HG03469 (cell line): ENCODE measurements around the gene ARID5B.

Experiments
- ATAC-seq: cut with Tn5 transposase; IDR thresholded peaks from one replicate; pipeline ENCODE4 v1.9.1; 2021; ENCODE audit warnings: mild to moderate bottlenecking, moderate library complexity, moderate number of reproducible peaks; ENCODE audit not compliant: unreplicated experiment

ARID5B gene

DNA sequence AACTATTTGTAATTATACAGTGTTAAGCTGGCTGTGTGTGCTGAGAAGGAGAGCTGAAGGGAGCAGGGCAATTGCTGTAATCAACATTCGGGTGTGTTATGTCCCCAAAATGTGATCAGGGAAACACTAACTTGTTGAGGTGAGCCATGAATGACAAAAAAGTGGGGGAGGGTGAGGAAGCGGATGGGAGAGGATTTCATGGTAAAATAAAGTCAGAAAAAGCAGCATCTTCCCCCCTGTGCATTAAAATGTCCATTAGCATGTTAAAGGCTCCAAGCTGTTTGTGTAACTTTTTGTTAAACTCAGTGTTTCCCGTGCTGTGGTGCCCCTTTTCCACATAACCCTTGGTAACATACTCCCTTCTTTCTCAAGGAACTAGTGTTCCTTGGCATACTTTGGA lies 84.9 kb downstream of the ARID5B start:
- ATAC-seq = no peak

DNA sequence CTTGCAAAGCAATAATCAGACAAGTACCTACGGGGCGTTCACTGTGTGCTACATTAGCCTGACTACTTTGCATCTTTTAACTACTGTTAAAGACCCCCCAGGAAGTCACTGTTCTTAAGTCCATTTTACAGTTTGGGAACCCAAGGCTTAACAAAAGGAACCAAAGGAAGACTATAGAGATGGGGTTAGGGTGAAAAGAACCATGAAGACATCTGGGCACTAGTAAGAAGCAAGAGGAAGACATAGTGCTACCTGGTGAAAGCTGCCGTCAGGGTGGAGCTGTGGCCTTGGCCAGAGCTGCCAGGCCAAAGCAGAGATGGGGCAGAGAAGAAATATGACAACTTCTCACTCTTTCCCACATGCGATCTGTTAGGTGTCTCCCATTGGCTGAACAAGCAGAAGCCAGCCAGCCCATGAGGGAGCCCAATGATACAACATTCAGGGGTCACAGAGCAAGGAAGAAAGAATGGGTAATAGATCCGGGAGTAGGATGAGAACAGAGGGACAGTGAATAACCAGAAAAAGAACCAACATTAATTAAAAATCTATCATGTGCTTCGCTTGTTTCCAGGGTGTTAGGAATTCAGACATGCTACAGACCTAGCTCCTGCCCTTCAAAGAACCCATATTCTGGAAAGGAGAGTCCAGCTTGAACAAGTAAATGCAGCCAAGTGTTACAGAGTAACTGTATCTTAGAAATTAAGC lies 85.4 kb downstream of the ARID5B start:
- no peak for ATAC-seq

DNA sequence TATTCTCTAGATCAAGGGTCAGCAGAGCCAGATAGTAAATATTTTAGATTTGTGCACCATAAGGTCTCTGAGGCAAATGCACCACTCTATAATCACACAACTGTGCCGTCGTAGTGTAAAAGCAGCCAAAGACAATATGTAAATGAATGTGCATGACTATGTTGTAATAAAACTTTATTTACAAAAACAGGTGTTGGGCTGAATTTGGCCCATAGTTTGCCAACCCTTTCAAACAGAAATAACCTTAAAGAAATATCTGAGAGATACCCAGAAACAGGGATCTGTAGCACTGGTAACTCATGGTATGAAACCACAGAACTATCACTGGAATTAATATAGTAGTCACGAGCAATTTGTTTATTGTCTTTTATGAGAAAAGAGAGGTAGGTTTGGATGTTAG lies 86.0 kb downstream of the ARID5B start:
- ATAC-seq = peak; percentile 11

DNA sequence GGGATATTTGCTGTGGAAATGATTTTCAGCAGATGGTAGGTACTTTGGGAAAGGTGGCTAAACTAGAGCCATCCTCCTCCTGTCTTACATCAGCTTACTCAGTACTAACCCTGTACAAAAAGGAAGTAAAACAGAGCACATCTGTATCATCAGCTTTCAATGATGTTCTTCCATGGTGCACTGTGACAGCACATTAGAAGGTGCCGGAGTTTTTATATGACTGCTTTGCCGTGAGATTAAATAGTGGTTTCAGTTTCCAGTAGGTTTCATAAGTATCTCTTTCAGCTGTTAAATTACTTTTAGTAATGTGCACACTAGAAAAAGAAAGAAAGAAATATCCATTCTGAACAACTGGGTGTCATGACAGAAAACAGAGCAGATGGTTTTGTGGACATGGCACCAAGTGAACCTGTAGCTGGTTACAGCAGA lies 86.5 kb downstream of the ARID5B start:
- ATAC-seq = peak; percentile 97

DNA sequence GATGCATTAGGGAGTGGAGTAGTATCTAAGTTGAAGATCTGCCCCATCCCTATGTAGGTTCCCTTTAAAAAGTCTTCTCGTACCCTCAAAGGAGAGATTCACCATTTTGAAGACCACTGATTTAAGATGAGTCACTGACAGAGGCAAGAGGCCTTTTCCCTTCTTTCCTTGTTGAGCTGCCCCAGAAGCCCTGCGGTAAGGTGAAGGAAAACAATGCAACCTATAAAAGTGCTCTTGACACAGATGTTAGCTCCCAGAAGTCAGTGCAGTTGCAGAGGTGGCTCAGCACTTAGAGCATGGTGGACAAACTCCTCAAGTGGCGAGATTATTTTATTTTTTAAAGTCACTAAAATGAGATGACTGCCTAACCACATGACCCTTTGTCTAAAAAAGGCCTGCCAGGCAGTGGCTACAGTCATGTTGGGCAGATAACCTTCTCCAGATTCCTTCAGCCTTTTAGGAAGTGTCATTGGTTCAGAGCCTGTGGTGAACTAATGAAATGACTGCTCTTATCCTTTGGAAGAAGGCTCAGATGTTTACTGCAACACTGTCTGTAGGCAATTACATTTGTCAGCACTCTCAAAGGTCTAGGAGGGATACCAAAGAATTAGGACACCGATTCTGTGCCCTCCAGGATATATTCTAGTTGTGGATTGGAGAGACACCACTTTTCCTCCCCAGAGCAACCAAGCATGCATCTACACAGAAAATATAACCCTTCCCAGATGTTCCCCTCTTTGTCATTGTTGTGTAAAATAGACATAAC lies 88.7 kb downstream of the ARID5B start:
- no peak for ATAC-seq

DNA sequence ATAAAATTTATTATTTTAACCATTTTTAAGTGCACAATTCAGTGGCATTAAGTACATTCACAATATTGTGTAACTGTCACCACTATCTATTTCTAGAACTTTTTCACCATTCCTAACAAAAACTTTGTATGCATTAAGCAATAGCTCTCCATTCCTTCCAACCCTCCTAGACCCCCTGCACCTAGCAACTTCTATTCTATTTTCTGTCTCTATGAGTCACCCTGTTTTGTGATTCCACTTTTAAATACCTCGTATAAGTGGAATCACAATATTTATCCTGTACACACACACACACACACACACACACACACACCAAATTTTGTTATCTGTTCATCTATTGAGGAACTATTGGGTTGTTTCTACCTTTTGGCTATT lies 89.2 kb downstream of the ARID5B start:
- ATAC-seq = no peak

DNA sequence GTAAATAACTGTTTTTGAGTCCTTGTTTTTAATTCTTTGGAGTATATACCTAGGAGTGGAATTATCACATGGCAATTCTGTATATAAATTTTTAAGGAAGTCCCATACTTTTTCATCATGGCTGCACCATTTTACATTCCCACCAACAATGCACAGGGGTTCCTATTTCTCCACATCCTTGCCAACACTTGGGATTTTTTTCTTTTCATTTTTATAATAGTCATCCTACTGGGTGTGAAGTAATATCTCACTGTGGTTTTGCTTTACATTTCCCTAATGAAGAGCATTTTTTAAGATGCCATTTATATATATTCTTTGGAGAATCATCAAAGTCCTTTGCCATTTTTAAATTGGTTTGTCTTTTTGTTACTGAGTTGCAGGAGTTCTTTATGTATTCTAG lies 89.7 kb downstream of the ARID5B start:
- no peak for ATAC-seq

DNA sequence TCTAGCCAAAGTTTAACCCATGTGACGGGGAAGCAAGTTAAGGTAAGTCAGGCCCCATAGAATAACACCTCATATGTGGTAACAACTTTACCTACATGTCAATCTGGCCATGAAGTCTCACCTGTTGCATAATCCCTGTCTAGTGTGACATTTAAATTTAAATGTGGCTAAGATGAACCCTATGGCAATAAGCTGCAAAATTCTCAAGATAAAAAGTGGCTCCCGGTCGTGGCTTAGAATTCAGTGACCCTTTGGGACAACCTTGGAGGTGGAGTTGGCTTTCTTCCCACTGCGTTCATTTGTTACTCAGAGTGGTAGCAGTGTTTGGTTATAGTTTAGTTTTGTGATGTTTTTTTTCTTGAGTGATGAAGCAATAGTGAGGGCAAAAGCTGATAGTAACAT lies 90.6 kb downstream of the ARID5B start:
- ATAC-seq = no peak

DNA sequence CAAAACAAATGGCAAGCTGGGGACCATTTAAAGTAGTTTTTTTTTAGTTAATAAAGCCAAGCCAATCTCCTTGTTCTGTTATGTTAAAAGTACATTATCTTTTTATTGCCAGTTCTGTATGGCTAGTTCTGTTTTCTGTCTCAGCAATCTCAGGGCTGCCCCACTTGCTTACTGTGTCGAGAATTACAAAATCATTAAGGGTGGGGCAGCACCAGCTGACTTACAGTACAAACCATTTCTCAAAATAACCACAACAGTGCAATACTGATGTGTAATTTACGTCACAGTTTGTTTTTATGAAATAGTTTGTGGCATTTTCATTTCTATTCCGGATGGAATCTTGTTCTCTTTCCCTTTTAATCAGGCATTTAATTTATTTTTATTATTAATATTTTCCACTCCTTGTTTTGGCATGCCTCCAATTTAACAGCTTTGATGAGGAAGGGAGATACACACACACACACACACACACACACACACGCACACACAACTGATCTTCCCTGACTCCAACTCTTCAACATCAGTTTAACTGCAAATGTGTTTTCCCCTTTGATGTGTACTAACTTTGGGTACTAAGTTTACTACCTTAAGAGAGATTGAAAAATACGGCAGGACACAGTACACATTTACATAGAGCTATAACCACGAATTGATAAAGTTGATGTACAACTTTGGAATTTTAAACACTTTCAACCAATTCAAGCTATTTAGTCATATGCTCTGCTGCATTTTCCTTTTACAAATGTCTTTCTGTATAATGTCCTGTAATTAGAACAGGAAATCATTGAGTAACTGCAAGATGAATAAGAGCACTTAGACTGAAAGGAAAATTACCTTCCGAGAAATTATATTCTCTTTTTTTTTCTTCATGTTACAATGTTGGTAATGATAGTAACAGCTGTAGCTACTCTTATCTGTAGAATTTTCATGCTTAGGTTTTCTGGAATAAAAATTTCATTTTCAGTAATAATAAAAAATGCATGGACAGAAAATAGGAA lies 91.5 kb downstream of the ARID5B start:
- peak; percentile 29 for ATAC-seq

DNA sequence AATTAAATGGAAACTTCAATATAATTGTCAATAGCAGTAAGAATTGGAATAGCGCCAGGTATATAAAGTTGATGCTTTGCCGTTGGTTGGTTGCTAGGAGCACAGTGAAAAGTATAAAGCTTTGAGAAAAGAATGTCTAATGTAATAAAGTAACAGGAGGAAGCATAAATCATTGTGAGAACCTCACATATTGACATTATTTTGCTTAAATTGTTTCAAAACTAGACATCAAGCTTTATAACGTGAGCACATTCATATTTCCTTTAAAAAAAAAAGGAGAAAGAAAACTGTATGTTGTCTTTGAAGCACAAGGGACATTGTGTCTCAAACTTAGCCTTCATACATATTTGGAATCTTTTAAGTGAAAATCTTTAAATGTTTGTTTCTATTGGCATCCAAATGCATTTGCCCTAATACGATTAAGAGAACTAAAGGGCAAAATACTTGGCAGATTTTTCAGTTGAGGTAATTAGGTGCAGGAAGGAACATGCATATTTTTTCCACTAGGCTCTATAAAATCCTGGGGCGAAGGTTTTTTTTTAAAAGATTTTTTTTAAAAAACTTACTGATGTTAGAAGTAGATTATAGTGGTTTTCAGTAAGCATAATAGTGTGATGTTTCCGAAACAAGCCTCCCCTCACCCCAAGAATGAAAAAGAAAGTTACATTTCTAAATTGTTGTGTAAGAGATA lies 92.4 kb downstream of the ARID5B start:
- ATAC-seq = no peak

DNA sequence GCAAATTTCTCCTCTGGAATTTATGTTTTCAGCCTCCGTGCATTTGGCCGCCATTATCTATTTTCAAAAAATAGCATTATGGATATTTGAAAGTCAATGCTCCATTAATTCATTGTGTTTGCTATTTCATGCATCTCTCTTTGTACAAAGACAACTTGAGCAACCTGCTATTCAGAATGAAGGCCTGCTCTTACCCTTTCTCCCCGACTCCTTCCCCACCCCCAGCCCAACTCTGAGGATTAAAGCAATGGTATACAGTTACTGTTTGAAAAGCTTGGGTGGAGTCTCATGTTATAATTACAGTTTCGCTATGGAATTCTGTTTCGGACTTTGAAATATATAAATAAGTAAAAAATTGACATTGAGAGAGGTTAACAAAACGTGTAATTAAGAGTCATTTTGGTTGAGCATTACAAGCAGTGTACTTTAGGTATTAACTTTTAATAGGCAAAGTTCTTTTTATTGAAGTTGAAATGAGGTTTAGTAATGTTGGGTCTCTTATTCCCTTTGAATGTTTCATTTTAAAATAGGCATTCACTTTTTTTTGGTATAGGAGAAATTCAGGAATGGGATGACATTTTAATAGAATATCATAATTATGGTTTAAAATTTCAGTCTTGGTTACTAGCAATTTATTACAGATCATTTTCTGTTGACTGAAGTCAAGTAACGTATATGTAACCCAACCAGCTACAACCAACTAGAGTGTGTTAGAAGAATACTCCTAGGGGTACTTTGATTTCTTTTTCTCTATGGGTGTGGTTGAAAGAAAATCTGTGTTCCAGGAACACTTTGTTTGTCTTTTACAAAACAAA lies 93.1 kb downstream of the ARID5B start:
- no peak for ATAC-seq

DNA sequence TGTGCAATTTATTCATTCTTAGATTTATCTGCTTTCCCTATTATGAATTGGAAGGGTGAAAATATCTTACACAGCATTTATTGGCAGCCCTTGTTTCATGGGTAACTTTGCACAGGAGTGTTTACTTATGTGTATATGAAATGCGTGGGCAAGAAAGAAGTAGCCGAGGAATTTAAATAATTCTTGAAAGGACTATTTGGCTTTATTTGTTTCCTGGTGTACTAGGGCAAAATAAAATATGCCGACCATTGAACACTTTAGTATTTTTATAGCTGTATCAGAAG lies 93.7 kb downstream of the ARID5B start:
- ATAC-seq = no peak

DNA sequence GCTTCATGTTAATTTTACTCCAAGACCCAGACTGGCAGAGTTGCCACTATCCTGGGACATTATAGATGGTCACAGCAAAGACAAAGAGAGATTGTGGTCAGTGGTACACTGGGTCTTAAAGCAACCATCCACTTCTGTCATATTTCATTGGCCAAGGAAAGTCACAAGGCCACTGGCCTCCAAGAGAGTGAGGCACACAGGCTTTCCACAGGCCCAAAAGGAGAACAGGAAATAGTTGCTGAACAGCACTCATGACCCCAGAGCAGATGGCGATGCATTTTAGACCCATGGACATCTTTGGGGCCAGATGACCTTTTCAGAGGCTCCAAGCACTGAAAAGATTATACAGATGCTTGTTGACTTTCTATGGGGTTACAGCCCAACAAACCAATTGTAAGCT lies 97.4 kb downstream of the ARID5B start:
- no peak for ATAC-seq

DNA sequence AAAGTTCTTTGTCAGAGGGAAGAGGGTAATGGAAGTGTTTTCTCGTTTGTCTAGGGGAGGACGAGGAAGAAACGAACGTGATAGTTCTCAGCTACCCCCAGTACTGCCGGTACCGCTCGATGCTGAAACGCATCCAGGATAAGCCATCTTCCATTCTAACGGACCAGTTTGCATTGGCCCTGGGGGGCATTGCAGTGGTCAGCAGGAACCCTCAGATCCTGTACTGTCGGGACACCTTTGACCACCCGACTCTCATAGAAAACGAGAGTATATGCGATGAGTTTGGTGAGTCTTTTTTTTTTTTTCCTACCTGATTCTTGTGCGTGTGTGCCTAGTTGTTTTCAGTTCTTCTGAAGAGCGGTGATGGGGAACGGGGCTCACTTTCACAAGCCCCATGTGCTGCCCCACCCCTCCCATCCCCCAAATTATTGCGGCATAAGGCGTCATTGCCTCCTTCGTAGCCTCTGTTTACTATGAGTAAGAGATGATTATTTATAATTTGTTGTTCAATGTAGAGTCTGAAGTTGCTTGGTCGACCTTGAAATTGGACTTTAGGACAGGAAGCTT lies 98.6 kb downstream of the ARID5B start:
- ATAC-seq = peak; percentile 51

DNA sequence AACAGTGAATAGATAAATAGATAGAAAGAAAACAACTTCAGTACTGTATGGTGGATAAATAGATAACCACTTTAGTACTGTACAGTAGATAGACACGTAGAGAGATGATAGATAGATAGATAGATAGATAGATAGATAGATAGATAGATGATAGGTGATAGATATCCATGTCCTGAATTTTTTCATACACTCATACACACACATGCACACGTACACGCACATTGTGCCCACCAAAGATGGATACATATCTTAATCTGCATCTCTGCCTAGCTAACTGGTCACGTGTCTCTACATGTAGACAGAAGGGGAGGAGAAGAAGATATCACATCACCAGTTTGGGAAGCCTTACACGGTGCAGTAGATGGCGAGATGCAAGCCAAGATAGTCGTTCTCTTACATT lies 99.2 kb downstream of the ARID5B start:
- ATAC-seq = no peak

DNA sequence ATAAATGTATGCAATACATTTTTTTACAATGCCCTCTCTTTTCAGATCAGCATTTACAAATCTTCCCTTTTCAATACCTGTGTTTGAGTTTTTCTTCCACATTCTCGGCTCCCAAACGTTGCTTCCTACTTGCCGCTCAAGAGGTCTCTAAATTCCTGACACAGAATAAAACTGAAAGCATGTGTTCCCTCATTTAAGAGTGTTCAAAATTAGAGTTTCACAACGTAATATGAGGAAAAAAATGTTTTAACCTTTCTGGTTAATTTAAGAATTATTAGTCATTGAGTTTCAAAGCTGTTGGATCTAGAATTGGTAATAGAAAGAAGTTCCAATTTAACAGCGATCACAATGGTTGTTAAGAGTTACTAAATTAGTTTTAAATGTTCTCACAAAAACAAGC lies 100.4 kb downstream of the ARID5B start:
- no peak for ATAC-seq

DNA sequence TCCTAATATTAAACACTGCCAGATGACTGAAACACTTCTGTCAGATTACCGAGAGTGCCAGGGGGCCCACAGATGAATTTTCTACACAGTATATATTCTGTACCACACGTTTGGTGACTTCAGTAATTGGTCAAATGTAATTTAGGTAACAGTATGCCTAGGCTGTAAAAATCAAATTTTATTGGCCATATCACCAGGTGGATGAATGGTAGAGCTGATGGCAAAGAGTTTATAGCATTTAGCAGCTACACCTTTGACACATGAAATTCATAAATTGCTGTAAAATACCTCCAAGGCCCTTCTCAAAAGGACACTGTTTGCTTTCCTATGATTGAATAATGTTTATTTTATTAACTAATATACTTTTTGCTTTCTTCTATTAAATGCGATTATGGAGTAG lies 101.3 kb downstream of the ARID5B start:
- ATAC-seq = no peak

DNA sequence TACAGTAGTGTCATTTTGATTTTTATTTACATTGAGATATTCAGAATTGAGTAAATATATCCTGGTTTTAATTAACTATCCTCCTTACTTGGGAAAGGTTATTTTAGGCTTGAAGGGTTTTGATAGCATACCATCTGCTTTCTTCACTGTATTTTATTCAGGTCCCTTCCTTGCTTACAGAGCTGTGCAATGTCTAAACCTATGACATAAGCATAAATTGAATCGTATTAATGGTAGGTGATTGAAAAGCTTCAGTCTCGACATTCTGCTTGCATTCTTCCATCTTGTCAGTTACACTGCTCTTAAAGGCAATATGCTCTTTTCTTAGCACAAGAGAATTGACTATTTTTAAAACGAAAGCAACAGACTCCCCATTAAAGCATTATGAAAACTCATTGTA lies 102.5 kb downstream of the ARID5B start:
- ATAC-seq = no peak

DNA sequence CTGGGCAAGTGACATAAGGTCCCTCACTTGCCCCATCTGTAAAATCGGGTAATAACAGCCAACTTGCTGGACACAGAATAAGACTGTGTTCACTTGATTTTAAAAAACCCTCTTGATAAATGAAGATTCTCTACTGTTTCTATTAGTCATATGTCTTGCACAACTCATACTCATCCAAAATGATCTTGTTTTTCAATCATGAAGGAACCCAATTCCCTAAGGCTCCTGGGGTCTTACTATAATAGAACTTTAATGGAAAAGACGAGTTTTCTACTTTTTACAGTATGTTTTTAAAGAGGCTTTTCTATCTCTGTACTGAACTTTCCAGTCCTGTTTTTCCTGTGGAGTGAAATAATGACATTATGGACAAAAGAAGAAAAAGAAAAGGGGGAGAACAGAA lies 103.8 kb downstream of the ARID5B start:
- no peak for ATAC-seq

DNA sequence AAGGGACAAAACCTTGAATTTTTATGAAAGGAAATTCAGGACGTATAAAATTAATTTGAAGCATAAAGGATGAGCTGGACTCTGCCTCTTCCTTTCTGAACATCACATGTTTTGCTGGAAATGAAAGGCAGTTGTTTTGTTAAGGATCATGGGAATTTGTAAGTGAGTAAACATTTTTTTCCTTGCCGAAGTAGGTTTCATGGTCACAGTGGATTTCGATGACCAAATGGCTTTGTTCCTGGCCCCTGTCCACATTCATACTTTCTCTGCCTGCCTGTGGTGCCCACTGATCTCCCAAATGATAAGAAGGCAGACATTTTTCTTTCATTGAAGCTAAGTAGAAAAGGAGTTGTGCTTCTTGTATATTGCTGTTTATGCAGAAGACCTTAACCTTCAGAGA lies 104.2 kb downstream of the ARID5B start:
- no peak for ATAC-seq
